Islet of Langerhans (tissue), 1 donor: ENCODE measurements around the gene GP9.

Experiments
- FAIRE-seq: peaks from one replicate; lab custom pipeline; 2011; peaks lifted over from hg19 to GRCh38; lab: Jason Lieb, UNC

Gene GP9

GRCh38 chr3:129028866-129029265, 31.7 kb upstream of the GP9 start:
- no peak for FAIRE-seq

- FAIRE-seq: no peak
Observed at GRCh38 chr3:129030611-129031010, 30.0 kb upstream of the GP9 start.

- FAIRE-seq: no peak
Observed at GRCh38 chr3:129031476-129032215, 28.9 kb upstream of the GP9 start.

GRCh38 chr3:129032716-129033115, 27.9 kb upstream of the GP9 start:
- no peak for FAIRE-seq

GRCh38 chr3:129033151-129033550, 27.4 kb upstream of the GP9 start:
- no peak for FAIRE-seq

GRCh38 chr3:129033633-129034321, 26.8 kb upstream of the GP9 start:
- no peak for FAIRE-seq

GRCh38 chr3:129034642-129035041, 25.9 kb upstream of the GP9 start:
- FAIRE-seq: no peak

- no peak for FAIRE-seq
Observed at GRCh38 chr3:129035360-129036221, 25.0 kb upstream of the GP9 start.

GRCh38 chr3:129036222-129037092, 24.1 kb upstream of the GP9 start:
- FAIRE-seq: no peak

GRCh38 chr3:129037093-129037419, 23.5 kb upstream of the GP9 start:
- no peak for FAIRE-seq

- FAIRE-seq: no peak
Observed at GRCh38 chr3:129038121-129038855, 22.3 kb upstream of the GP9 start.

- no peak for FAIRE-seq
Observed at GRCh38 chr3:129039271-129040038, 21.1 kb upstream of the GP9 start.

- FAIRE-seq: no peak
Observed at GRCh38 chr3:129040039-129040336, 20.6 kb upstream of the GP9 start.

- FAIRE-seq: no peak
Observed at GRCh38 chr3:129040579-129041300, 19.8 kb upstream of the GP9 start.

- FAIRE-seq: no peak
Observed at GRCh38 chr3:129045675-129046036, 14.9 kb upstream of the GP9 start.

GRCh38 chr3:129046037-129046731, 14.4 kb upstream of the GP9 start:
- no peak for FAIRE-seq

- FAIRE-seq: no peak
Observed at GRCh38 chr3:129046732-129047552, 13.6 kb upstream of the GP9 start.

- no peak for FAIRE-seq
Observed at GRCh38 chr3:129047553-129047839, 13.1 kb upstream of the GP9 start.
